ENCODE results near the gene HMCES.
A peak's percentile ranks its signal among the peaks of the same experiment; 100 is the strongest.
"Not testable (repeated sequence)": the region's sequence is repeated elsewhere in the genome, so short reads cannot be mapped to it uniquely, and the experiment has no call there.

The HMCES gene

GRCh38 chr3:129259612-129260477, 18.8 kb upstream of the HMCES start:
- no peak for DNase-seq

GRCh38 chr3:129260606-129261005, 18.1 kb upstream of the HMCES start:
- DNase-seq = no peak

GRCh38 chr3:129261894-129262293, 16.8 kb upstream of the HMCES start:
- no peak for DNase-seq

GRCh38 chr3:129263161-129263910, 15.3 kb upstream of the HMCES start:
- no peak for DNase-seq

- DNase-seq = not testable (repeated sequence)
These were observed 13.7 kb upstream of the HMCES start for GRCh38 chr3:129264994-129265393.

GRCh38 chr3:129266651-129267050, 12.0 kb upstream of the HMCES start:
- DNase-seq = no peak

GRCh38 chr3:129268396-129268795, 10.3 kb upstream of the HMCES start:
- DNase-seq = no peak

GRCh38 chr3:129271674-129272073, 7.0 kb upstream of the HMCES start:
- no peak for DNase-seq

- DNase-seq = no peak
These were observed 2.3 kb upstream of the HMCES start for GRCh38 chr3:129276385-129276784.

- no peak for DNase-seq
These were observed 820 bp upstream of the HMCES start for GRCh38 chr3:129277829-129278271.

GRCh38 chr3:129278966-129279906, 566 bp downstream of the HMCES start:
- peak; percentile 5 to 36 (median 18) for DNase-seq

- DNase-seq = no peak
These were observed 1.5 kb downstream of the HMCES start for GRCh38 chr3:129280183-129280582.

GRCh38 chr3:129281726-129282125, 3.1 kb downstream of the HMCES start:
- DNase-seq = no peak

- no peak for DNase-seq
These were observed 4.2 kb downstream of the HMCES start for GRCh38 chr3:129282727-129283327.

- DNase-seq = no peak
These were observed 7.4 kb downstream of the HMCES start for GRCh38 chr3:129286081-129286480.

- DNase-seq = no peak
These were observed 9.8 kb downstream of the HMCES start for GRCh38 chr3:129288446-129288845.

- DNase-seq = no peak
These were observed 10.7 kb downstream of the HMCES start for GRCh38 chr3:129289201-129289921.

- DNase-seq = no peak
These were observed 12.7 kb downstream of the HMCES start for GRCh38 chr3:129291236-129291886.

- no peak for DNase-seq
These were observed 16.6 kb downstream of the HMCES start for GRCh38 chr3:129295286-129295685.

- DNase-seq = no peak
These were observed 25.7 kb downstream of the HMCES start for GRCh38 chr3:129304146-129304961.

- no peak for DNase-seq
These were observed 26.2 kb downstream of the HMCES start for GRCh38 chr3:129304962-129305222.

Data from activated naive CD4-positive, alpha-beta T cell (primary cell).